Endothelial cell of umbilical vein (primary cell): Measurements from ENCODE around the gene ST3GAL4. TPM values are rescaled to one million over a fixed set of nuclear protein-coding genes. Genes with fewer than 3 reads are reported as not detected.

ENCODE experiments used
- BruUV-seq: library from RNA; stranded (reverse); fragments of 400-500 nt; replicated peaks from 2 replicates; lab custom pipeline; 2021; lab: Mats Ljungman, UMichigan
- CTCF ChIA-PET: fragments of 300-600, 350-600 bp; sonication (Branson Sonifier 250); formaldehyde crosslinking; loops from one replicate; lab custom pipeline; 2021; ENCODE audit warnings: antibody characterized with exemption, inconsistent platforms; lab: Charles Lee
- POLR2A ChIA-PET: fragments of 300-600, 350-600 bp; sonication (Branson Sonifier 250); formaldehyde crosslinking; loops from one replicate; lab custom pipeline; 2021; ENCODE audit warnings: antibody characterized with exemption, inconsistent platforms; lab: Charles Lee
- DNase-seq: peaks from one replicate; pipeline ENCODE4 v3.0.0-alpha.2; 2011; ENCODE audit warnings: low read depth, low spot score
- FAIRE-seq: peaks from 2 replicates; lab custom pipeline; 2011; peaks lifted over from hg19 to GRCh38; lab: Jason Lieb, UNC
- H2AFZ ChIP-seq: 2 replicates; pipeline ENCODE4 v1.6.0; 2012; ENCODE audit warnings: low read depth, low read length, control low read depth, inconsistent platforms
- H3K27ac ChIP-seq: 2 replicates; pipeline ENCODE4 v1.5.1; 2011; ENCODE audit warnings: low read depth, mild to moderate bottlenecking, control low read depth, low read length, moderate library complexity; ENCODE audit not compliant: insufficient read depth
- H3K27me3 ChIP-seq, 2 experiments: 2 replicates each; pipeline versions ENCODE4 v1.6.0 to v1.6.1; 2011; ENCODE audit warnings: low read length in 2 of 2, mixed read lengths in 1 of 2; ENCODE audit not compliant: control insufficient read depth in 2 of 2, insufficient read depth in 2 of 2
- H3K36me3 ChIP-seq, 2 experiments: 2 replicates in 1 of 2; 3 replicates in 1 of 2; pipeline ENCODE4 v1.5.1; 2011; ENCODE audit warnings: low read length in 2 of 2, mild to moderate bottlenecking in 1 of 2, moderate library complexity in 1 of 2; ENCODE audit not compliant: control insufficient read depth in 2 of 2, insufficient read depth in 2 of 2; ENCODE audit errors: extremely low read depth in 1 of 2
- H3K4me1 ChIP-seq: 3 replicates; pipeline ENCODE4 v1.5.1; 2011; ENCODE audit warnings: mild to moderate bottlenecking, low read length; ENCODE audit not compliant: control insufficient read depth, insufficient read depth; ENCODE audit errors: extremely low read depth
- H3K4me2 ChIP-seq: 2 replicates; pipeline ENCODE4 v1.6.1; 2011; ENCODE audit warnings: low read length, control low read depth, mixed read lengths; ENCODE audit not compliant: insufficient read depth
- H3K4me3 ChIP-seq, 3 experiments: fragments of 200-600 bp in 1 of 3; sonication (generic), shearing (Covaris generic) in 1 of 3; replicated peaks in 1 of 3; 2 replicates each; pipeline ENCODE4 v1.5.1; 2011 to 2016; ENCODE audit warnings: control low read depth in 3 of 3, low read length in 3 of 3, mild to moderate bottlenecking in 2 of 3, inconsistent platforms in 1 of 3, low read depth in 1 of 3, moderate library complexity in 1 of 3; ENCODE audit not compliant: insufficient read depth in 1 of 3
- H3K79me2 ChIP-seq: 2 replicates; pipeline ENCODE4 v1.6.0; 2012; ENCODE audit warnings: low read length, inconsistent platforms; ENCODE audit not compliant: control insufficient read depth, insufficient read depth
- H3K9ac ChIP-seq: replicated peaks from 2 replicates; pipeline ENCODE3; 2011; ENCODE audit warnings: low read length, control low read depth; ENCODE audit not compliant: insufficient read depth; ENCODE audit errors: extremely low read depth
- H3K9me1 ChIP-seq: replicated peaks from 3 replicates; pipeline ENCODE4 v1.6.0; 2011; ENCODE audit warnings: mild to moderate bottlenecking, low read length; ENCODE audit not compliant: control insufficient read depth, insufficient read depth; ENCODE audit errors: extremely low read depth
- H3K9me3 ChIP-seq: replicated peaks from 2 replicates; pipeline ENCODE4 v1.5.1; 2012; ENCODE audit warnings: low read length, inconsistent platforms; ENCODE audit not compliant: control insufficient read depth, insufficient read depth
- H4K20me1 ChIP-seq: replicated peaks from 2 replicates; pipeline ENCODE3; 2011; ENCODE audit warnings: mild to moderate bottlenecking, low read length; ENCODE audit not compliant: control insufficient read depth, insufficient read depth; ENCODE audit errors: extremely low read depth
- EZH2 ChIP-seq: IDR thresholded peaks from 2 replicates; pipeline ENCODE4 v1.6.1; 2012; ENCODE audit warnings: borderline replicate concordance, low read depth, mild to moderate bottlenecking, moderate library complexity, low read length, inconsistent platforms; ENCODE audit not compliant: severe bottlenecking
- FOS ChIP-seq: IDR thresholded peaks from 2 replicates; pipeline ENCODE4 v1.6.1; 2011; ENCODE audit warnings: mild to moderate bottlenecking, low read length, moderate library complexity, borderline replicate concordance; ENCODE audit not compliant: insufficient read depth
- GATA2 ChIP-seq: IDR thresholded peaks from 2 replicates; pipeline ENCODE4 v1.7.0; 2011; ENCODE audit warnings: low read depth, mild to moderate bottlenecking, moderate library complexity, mixed read lengths, low read length; ENCODE audit not compliant: insufficient read length, insufficient read depth
- JUN ChIP-seq: IDR thresholded peaks from 2 replicates; pipeline ENCODE4 v1.6.1; 2011; ENCODE audit warnings: borderline replicate concordance, low read depth; ENCODE audit not compliant: insufficient read length, insufficient read depth
- MYC ChIP-seq: IDR thresholded peaks from one replicate; pipeline ENCODE4 v1.6.1; 2011; ENCODE audit warnings: mild to moderate bottlenecking, low read depth, low read length
- POLR2A ChIP-seq: IDR thresholded peaks from 2 replicates; pipeline ENCODE4 v1.6.1; 2012; ENCODE audit warnings: low read depth, mild to moderate bottlenecking, control low read depth, low read length
- POLR2AphosphoS5 ChIP-seq: IDR thresholded peaks from 2 replicates; pipeline ENCODE4 v1.6.1; 2012; ENCODE audit warnings: low read depth, mild to moderate bottlenecking, control low read depth, low read length, moderate library complexity; ENCODE audit not compliant: insufficient read depth
- dilution Hi-C: fragments of 300-500 bp; cut with MboI; formaldehyde crosslinking; loops from one replicate; pipeline ENCODE4 v1.15.0; 2019; ENCODE audit warnings: low sequenced_read_pairs; ENCODE audit not compliant: extremely low pct_ligation_motif_present
- intact Hi-C: fragments of 100-400 bp; cut with micrococcal nuclease; formaldehyde crosslinking; loops from one replicate; pipeline ENCODE4 v1.10.0; 2022
- polyA plus RNA-seq, 4 experiments: library from polyadenylated mRNA; depleted of rRNA in 3 of 4; stranded (reverse) in 3 of 4; unstranded in 1 of 4; fragments of >200 nt; gene quantifications; 2 replicates each; pipeline versions ENCODE4 v1.2.1 to v1.2.3, GENCODE V29; 2011 to 2012; ENCODE audit warnings: missing spikeins in 1 of 4
- total RNA-seq: library from RNA; stranded (reverse); gene quantifications from 2 replicates; pipeline ENCODE4 v1.2.3, GENCODE V29; 2021
- TF ChIP-seq, protein P1 (sequence below), 2 donors: IDR thresholded peaks; 1 replicate in 1 of 2; 2 replicates in 1 of 2; pipeline ENCODE4 v1.5.1; 2011; ENCODE audit warnings: low read length in 2 of 2, mild to moderate bottlenecking in 2 of 2, moderate library complexity in 2 of 2, control low read depth in 1 of 2, inconsistent platforms in 1 of 2, low read depth in 1 of 2; ENCODE audit not compliant: insufficient read depth in 1 of 2; ENCODE audit errors: extremely low read depth in 1 of 2
- TF ChIP-seq, protein P2 (sequence below): IDR thresholded peaks from 2 replicates; pipeline ENCODE4 v1.6.1; 2011; ENCODE audit not compliant: insufficient read depth, insufficient read length

The ST3GAL4 gene
- total and polyA plus RNA-seq, 2 donors (not counting 3 experiments of a cell fraction or from before 2014, with no cell fraction given): 17.7 to 19.4 TPM

DNA sequence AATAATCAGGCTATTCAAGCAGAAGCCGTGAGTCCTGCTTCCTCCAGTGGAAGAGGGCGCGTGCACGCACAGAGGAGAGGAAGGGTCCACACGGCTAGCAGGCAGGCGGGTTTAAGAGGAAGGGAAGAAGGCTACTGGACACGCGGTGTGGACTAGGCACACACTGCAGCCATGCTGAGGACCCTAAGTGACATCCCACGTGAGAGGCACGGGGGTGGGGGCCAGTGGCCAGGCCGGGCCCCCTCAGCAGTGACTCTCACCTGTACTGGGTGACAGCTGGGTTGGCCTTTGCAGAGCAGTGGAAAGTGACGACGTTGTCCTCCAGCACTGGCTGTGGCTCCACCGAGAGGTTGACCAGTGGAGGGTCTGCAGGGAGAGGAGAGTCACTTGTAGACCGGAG is 100.6 kb downstream of the ST3GAL4 start:
- H3K9ac ChIP-seq: no peak overlapping the region
- POLR2A ChIA-PET: no interaction called here
- TF ChIP-seq EZH2 (no peak), MYC (no peak), POLR2AphosphoS5 (no peak), POLR2A (no peak), GATA2 (no peak), FOS (no peak), JUN (no peak)
- TF ChIP-seq, protein P1, sequence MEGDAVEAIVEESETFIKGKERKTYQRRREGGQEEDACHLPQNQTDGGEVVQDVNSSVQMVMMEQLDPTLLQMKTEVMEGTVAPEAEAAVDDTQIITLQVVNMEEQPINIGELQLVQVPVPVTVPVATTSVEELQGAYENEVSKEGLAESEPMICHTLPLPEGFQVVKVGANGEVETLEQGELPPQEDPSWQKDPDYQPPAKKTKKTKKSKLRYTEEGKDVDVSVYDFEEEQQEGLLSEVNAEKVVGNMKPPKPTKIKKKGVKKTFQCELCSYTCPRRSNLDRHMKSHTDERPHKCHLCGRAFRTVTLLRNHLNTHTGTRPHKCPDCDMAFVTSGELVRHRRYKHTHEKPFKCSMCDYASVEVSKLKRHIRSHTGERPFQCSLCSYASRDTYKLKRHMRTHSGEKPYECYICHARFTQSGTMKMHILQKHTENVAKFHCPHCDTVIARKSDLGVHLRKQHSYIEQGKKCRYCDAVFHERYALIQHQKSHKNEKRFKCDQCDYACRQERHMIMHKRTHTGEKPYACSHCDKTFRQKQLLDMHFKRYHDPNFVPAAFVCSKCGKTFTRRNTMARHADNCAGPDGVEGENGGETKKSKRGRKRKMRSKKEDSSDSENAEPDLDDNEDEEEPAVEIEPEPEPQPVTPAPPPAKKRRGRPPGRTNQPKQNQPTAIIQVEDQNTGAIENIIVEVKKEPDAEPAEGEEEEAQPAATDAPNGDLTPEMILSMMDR (IDR thresholded peaks at IDR 0.05; ENCODE audit: extremely low read depth in 1 of 2, insufficient read depth in 1 of 2, low read depth in 1 of 2, low read length in 2 of 2): no peak
- TF ChIP-seq, protein P2, sequence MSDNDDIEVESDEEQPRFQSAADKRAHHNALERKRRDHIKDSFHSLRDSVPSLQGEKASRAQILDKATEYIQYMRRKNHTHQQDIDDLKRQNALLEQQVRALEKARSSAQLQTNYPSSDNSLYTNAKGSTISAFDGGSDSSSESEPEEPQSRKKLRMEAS: no peak
- no peaks in the 10 kb centered on the region for H3K4me1 ChIP-seq
- dilution Hi-C loops: no loop called here
- H4K20me1 ChIP-seq: no peaks in the 10 kb centered on the region
- H3K9me3 ChIP-seq: no peaks in the 10 kb centered on the region
- H3K4me2 ChIP-seq: no peak overlapping the region
- peaks cover 0 to 3% of the 10 kb centered on the region in 2 experiments for H3K27me3 ChIP-seq
- DNase-seq: no peak
- no peaks in the 10 kb centered on the region for H3K9me1 ChIP-seq
- no peak overlapping the region for H3K4me3 ChIP-seq
- H3K36me3 ChIP-seq: no peaks in the 10 kb centered on the region
- H2AFZ ChIP-seq: no peak overlapping the region
- no peaks in the 10 kb centered on the region for H3K79me2 ChIP-seq
- BruUV-seq: no TSS peak
- H3K27ac ChIP-seq: no peak overlapping the region
- FAIRE-seq: no peak
- intact Hi-C loops: no loop called here
- CTCF ChIA-PET: interaction anchor here (0.7 kb wide), 1 partner anchor 14 kb away, joined by 3 read pairs; no protein-coding TSS in a partner anchor
